ENCODE measurements around the gene CRYL1. TPM values are rescaled to one million over a fixed set of nuclear protein-coding genes. Genes with fewer than 3 reads are reported as not detected.

Gene CRYL1
- polyA plus RNA-seq, 2 of the 4 experiments (the other 2 are of a cell fraction), result 4.1 to 17.4 TPM

DNA sequence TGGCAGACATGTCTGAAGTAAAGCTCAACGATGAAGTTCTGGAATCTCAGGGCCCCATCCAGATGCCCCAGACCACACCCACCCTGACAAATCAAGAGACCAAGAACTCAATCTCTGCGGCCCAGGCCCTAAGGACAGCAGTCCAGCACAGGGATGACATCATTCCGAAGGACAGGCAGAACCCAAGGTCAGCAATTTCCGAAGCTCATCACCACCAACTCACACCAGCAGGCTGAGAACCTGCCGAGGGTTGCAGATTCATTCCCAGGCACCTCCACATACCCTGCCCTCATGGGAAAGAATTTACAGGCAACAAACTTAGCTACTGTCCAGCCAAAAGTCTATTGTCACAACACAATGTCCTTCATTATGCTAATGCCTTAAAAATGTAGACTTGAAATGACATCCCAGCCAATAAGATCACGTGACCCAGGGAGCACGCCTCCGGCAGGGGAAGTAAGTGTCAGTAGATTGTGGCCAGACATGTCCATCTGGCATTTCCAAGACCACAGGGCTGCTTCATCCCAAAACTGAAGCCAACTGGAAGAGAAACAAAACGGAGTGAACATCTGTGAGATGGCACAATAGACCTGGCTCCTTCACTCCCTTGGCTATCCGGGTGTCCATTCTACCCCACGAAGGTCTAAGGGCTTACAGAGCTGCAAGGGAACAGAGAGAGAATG, 98.8 kb downstream of the CRYL1 start:
- POLR2A ChIA-PET, result no interaction called here
- 76% methylated on average over 9 of the region's 11 CpGs for WGBS (ENCODE audit: missing lambda C conversion rate)

GRCh38 chr13:20425819-20426219, 99.8 kb downstream of the CRYL1 start:
- WGBS (ENCODE audit: missing lambda C conversion rate), result 93% methylated on average over 7 of the region's 7 CpGs
- ATAC-seq, result no peak
- peak overlapping the region in 1 of 2 experiments; percentile 26; a peak in 1 of 6 replicates for H3K27ac ChIP-seq
- no peak for TF ChIP-seq RARB (CRISPR knock-in tag; IDR thresholded peaks at IDR 0.05)
- TF ChIP-seq KDM1A (IDR thresholded peaks at IDR 0.05; ENCODE audit: low read depth), result no peak
- no peak for TF ChIP-seq ZSCAN20 (CRISPR knock-in tag; IDR thresholded peaks at IDR 0.05)
- no peak for TF ChIP-seq MAX (IDR thresholded peaks at IDR 0.05)
- no peak for TF ChIP-seq MAFK (IDR thresholded peaks at IDR 0.05; ENCODE audit: partially characterized antibody)
- no peak for TF ChIP-seq PHF8 (IDR thresholded peaks at IDR 0.05; ENCODE audit: borderline replicate concordance, low read depth)
- no peak for TF ChIP-seq FOSB (CRISPR knock-in tag; IDR thresholded peaks at IDR 0.05)
- TF ChIP-seq ZFP36 (IDR thresholded peaks at IDR 0.05; ENCODE audit: borderline replicate concordance, partially characterized antibody), result no peak
- no peak for TF ChIP-seq HEYL (CRISPR knock-in tag; IDR thresholded peaks at IDR 0.05)
- TF ChIP-seq REST (IDR thresholded peaks at IDR 0.05), result no peak
- TF ChIP-seq ATOH8 (CRISPR knock-in tag; IDR thresholded peaks at IDR 0.05; ENCODE audit: low read depth), result no peak
- TF ChIP-seq JUN (IDR thresholded peaks at IDR 0.05), result no peak
- TF ChIP-seq CTCF (IDR thresholded peaks at IDR 0.05), result no peak
- TF ChIP-seq SMC3 (IDR thresholded peaks at IDR 0.05), result no peak
- no peak for TF ChIP-seq CBX2 (IDR thresholded peaks at IDR 0.05; ENCODE audit: borderline replicate concordance, low read depth)
- TF ChIP-seq ZC3H11A (IDR thresholded peaks at IDR 0.05), result no peak
- no peak for TF ChIP-seq GATA3 (IDR thresholded peaks at IDR 0.05; ENCODE audit: borderline replicate concordance)
- CTCF ChIA-PET, result interaction anchor here (2.2 kb wide), 1 partner anchor 228 kb away, joined by 4 read pairs; no protein-coding TSS in a partner anchor
- H3K9me3 ChIP-seq, result no peaks in the 10 kb centered on the region
- FAIRE-seq, result no peak
- peaks cover 4% of the 10 kb centered on the region for H3K4me1 ChIP-seq
- POLR2A ChIA-PET, result no interaction called here
- H3K4me2 ChIP-seq, result no peak overlapping the region
- no peak for DNase-seq (ENCODE audit: low read depth in 1 of 2, low spot score in 1 of 2)
- no peak overlapping the region for H3K4me3 ChIP-seq

More for the DNA sequence above, 98.8 kb downstream of the CRYL1 start:
- no peaks in the 10 kb centered on the region for H3K4me1 ChIP-seq
- H3K4me2 ChIP-seq, result no peak overlapping the region
- DNase-seq (ENCODE audit: low read depth in 1 of 2, low spot score in 1 of 2), result no peak
- TF ChIP-seq EP300 (IDR thresholded peaks at IDR 0.05) (no peak), CEBPB (IDR thresholded peaks at IDR 0.05) (no peak), MAZ (IDR thresholded peaks at IDR 0.05; ENCODE audit: borderline replicate concordance, low read depth, low read length) (no peak), SREBF2 (IDR thresholded peaks at IDR 0.05) (no peak), TP53 (CRISPR knock-in tag; IDR thresholded peaks at IDR 0.05) (no peak), CHD4 (IDR thresholded peaks at IDR 0.05; ENCODE audit: borderline replicate concordance) (no peak)
- no peak for FAIRE-seq
- ATAC-seq, result no peak
- no peak overlapping the region for H3K27ac ChIP-seq
- CTCF ChIA-PET, result no interaction called here
- no peak overlapping the region for H3K4me3 ChIP-seq
- no peaks in the 10 kb centered on the region for H3K9me3 ChIP-seq
